Mucosa of descending colon (tissue), 3 donors: Measurements from ENCODE around the gene ZNF777. TPM values are rescaled to one million over a fixed set of nuclear protein-coding genes. Genes with fewer than 3 reads are reported as not detected.
A peak's percentile ranks its signal among the peaks of the same experiment; 100 is the strongest.
"Not testable (repeated sequence)": the region's sequence is repeated elsewhere in the genome, so short reads cannot be mapped to it uniquely, and the experiment has no call there.

Experiments
- ATAC-seq: fragments of 200-7000 bp; cut with Tn5 transposase; one replicate; pipeline ENCODE4 v1.9.1; 2020; ENCODE audit warnings: mild to moderate bottlenecking, moderate library complexity
- DNase-seq, 3 donors: peaks; one replicate each; pipeline ENCODE4 v3.0.0-alpha.2; 2020
- H3K36me3 ChIP-seq: fragments of 200-600 bp; one replicate; pipeline ENCODE4 v1.8.0; 2021; ENCODE audit warnings: low read depth, mild to moderate bottlenecking
- H3K4me1 ChIP-seq: fragments of 200-600 bp; one replicate; pipeline ENCODE4 v1.8.0; 2021; ENCODE audit warnings: low read depth, mild to moderate bottlenecking
- H3K4me3 ChIP-seq: fragments of 200-600 bp; one replicate; pipeline ENCODE4 v1.8.0; 2021; ENCODE audit warnings: mild to moderate bottlenecking
- H3K9me3 ChIP-seq: fragments of 200-600 bp; one replicate; pipeline ENCODE4 v1.8.0; 2021; ENCODE audit warnings: mild to moderate bottlenecking
- intact Hi-C, 2 donors: fragments of 100-400 bp; cut with DNase I in 1 of 2; cut with micrococcal nuclease in 1 of 2; formaldehyde crosslinking; loops; one replicate each; pipeline versions ENCODE4 v1.11.0 to v1.11.1; 2022; cut with DNase I, micrococcal nuclease
- total RNA-seq, 3 donors: library from RNA; stranded (reverse); fragmentation: NEBNext Ultra II Directional in 2 of 3; extraction: Animal tissue kit (Norgen Biotek cat#: 25700) in 2 of 3; gene quantifications; one replicate each; pipeline versions ENCODE4 v1.2.1 to v1.2.4, GENCODE V29; 2021 to 2023
- TF ChIP-seq, protein P1 (sequence below): fragments of 200-600 bp; IDR thresholded peaks from one replicate; pipeline ENCODE4 v1.8.0; 2022; ENCODE audit warnings: antibody characterized with exemption, mild to moderate bottlenecking
- donor health status: DM: no; HTN: no; CAD: no; lungs with moderate emphysema.
- donor health status: DM: no; HTN: no; CAD: no.
- donor health status: DM: no; HTN: yes; CAD: no.

Gene ZNF777
- total RNA-seq, 3 donors from 2014 or later, result 9.6 to 12.2 (median 10.0) TPM

DNA sequence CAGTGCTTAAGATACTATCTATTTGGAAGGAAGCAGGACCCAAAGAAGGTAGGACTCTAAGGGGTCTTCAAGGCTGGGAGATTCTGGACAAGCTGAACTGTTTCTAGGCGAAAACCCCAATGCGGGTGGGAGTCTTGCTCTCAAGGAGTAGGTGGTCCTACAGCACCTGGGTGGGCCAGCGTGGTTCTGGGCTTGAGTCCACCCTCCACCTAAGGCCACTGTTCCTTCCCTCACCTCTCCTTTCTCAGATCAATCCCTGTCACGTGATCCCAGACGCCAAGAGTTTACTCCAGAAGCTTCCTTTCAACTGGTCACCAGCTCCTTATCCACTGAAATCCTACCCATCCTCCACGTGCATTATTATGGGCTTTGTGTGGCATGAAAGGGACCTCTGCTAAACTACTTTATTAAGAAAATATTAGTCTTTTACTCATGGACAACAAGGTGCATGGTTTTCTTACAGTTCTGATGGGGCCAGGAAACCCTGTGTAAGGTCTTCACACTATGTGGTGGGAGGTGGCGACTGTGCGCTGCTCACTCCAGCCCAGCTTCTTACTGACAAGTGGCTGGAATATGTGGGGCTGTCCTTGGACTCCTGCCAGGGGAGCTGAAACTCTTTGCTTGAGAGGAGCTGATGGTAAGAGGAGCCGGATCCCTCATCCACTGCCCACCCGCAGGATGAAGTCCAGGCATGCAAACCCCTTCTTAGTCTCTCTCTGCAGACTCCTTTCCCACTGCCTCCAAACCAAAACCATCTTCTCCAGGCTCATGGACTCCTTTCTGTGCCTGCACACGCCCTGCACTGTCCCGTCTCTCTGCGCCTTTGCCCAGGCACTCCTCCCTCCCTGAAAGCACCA, 35.2 kb upstream of the ZNF777 start:
- no peaks in the 10 kb centered on the region for H3K9me3 ChIP-seq
- no peak overlapping the region for H3K4me3 ChIP-seq
- intact Hi-C loops, result no loop called here
- DNase-seq, result peak in 2 of 3 donors; percentile 41 to 65
- peaks cover 5% of the 10 kb centered on the region for H3K4me1 ChIP-seq
- H3K36me3 ChIP-seq, result peaks cover 20% of the 10 kb centered on the region
- TF ChIP-seq, protein P1, sequence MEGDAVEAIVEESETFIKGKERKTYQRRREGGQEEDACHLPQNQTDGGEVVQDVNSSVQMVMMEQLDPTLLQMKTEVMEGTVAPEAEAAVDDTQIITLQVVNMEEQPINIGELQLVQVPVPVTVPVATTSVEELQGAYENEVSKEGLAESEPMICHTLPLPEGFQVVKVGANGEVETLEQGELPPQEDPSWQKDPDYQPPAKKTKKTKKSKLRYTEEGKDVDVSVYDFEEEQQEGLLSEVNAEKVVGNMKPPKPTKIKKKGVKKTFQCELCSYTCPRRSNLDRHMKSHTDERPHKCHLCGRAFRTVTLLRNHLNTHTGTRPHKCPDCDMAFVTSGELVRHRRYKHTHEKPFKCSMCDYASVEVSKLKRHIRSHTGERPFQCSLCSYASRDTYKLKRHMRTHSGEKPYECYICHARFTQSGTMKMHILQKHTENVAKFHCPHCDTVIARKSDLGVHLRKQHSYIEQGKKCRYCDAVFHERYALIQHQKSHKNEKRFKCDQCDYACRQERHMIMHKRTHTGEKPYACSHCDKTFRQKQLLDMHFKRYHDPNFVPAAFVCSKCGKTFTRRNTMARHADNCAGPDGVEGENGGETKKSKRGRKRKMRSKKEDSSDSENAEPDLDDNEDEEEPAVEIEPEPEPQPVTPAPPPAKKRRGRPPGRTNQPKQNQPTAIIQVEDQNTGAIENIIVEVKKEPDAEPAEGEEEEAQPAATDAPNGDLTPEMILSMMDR, result no peak
- ATAC-seq, result peak; percentile 12

DNA sequence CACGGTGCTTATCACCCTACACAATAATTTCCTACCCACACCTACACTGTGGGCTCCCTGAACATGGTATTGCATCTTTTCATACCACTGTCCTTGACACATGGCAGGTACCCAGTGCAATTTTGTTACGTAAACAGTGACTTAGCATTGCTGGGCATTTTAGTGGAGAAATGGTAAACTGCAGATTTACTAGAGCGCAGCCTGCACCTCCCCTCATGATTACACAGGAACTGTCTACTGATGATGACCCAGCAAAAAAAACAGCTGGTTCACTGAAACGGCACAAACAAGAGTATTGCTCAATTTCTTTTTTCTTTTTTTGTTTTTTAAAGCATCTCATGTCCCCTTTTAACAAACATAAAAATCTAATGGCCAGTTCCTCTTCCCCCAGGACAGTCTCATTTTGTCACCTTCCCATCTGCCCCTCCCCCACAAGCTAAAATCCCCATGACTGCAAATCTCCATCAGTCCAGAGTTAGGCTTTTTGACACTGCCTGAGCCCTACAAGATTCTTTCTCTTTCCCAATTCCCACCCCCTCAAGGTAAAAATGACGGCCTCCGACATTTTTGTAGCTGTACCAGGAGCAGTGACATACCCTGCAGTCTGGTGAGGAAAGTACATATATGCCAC, 34.0 kb upstream of the ZNF777 start:
- DNase-seq, result no peak
- Histone ChIP-seq H3K36me3 (peaks cover 20% of the 10 kb centered on the region), H3K9me3 (no peaks in the 10 kb centered on the region), H3K4me1 (peaks cover 5% of the 10 kb centered on the region), H3K4me3 (no peak overlapping the region)
- TF ChIP-seq, protein P1, result no peak
- no peak for ATAC-seq
- intact Hi-C loops, result no loop called here

DNA sequence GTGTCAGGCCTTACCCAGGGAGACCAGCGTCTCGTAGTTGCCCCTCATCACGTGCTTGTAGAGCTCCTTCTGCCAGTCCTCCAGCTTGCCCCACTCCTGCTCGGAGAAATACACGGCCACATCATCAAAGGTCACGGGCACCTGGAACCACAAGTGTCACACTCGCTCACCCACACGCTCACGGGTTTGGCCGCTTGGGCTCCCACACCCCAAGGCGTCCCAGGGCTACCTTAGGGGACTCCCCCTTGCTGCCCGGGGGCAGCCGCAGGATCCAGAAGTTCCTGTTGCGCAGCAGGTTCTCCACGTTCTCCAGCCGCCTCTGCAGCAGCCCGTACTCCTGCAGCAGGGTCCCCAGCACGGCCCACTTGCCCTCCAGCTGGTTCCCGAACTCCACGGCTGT, 33.1 kb upstream of the ZNF777 start:
- DNase-seq, intact Hi-C loops, H3K4me1 ChIP-seq, H3K4me3 ChIP-seq, ATAC-seq, H3K9me3 ChIP-seq: not testable (repeated sequence)
- peaks cover 20% of the 10 kb centered on the region for H3K36me3 ChIP-seq

DNA sequence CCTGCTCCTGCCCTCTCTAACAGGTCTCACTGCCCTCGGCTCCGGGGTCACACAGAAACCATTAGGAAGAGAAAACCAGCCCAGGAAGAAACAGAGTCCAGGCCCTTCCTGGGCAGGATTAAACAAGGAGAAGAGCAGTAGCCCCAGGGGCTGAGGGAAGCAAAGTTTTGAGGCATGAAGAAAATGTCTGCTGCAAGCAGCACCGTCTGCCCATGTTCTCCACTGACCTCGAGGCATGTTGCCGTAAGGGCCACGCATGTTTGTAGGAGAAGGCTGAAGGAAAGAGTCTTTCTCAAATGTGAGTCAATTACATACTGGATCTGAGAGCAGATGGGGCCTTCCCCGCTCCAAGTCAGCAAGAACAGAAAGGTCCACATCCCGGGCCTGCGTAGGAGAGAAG, 32.5 kb upstream of the ZNF777 start:
- peaks cover 20% of the 10 kb centered on the region for H3K36me3 ChIP-seq
- DNase-seq (no peak), ATAC-seq (no peak)
- TF ChIP-seq, protein P1, result no peak
- H3K9me3 ChIP-seq, result no peaks in the 10 kb centered on the region
- no peak overlapping the region for H3K4me3 ChIP-seq
- peaks cover 5% of the 10 kb centered on the region for H3K4me1 ChIP-seq
- intact Hi-C loops, result no loop called here

DNA sequence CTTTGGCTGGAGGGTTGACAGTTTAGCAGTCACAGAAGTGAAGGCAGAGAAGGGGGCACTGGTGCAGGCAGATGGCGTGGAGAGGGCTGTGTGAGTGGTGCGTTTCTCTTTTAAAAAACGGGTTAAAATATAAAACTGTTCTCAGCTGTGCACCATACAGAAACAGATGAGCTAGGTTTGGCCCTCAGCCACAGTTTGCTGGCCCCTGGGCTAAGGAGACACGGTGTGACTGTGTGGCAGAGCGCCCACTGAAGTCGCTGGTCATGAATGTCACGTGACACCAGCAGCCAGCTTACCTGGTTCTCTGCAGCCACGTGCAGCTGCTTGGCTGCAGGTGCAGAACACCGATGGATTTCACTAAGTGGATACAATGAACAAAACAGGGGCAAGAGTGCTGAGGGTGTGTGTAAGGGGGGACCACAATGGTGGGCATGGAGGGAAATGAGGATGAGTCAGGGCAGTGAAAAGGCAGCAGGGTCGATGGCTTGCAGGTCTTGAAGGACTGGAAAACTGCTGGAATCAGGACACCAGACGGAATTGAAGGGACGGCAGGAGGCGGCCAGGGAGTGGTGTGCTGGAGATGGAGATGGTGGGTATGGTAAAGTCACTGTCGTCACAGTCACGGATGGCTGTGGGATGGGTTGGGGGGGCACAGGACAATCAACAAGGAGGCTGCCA, 29.4 kb upstream of the ZNF777 start:
- DNase-seq (no peak), ATAC-seq (no peak)
- no peaks in the 10 kb centered on the region for H3K4me1 ChIP-seq
- no peaks in the 10 kb centered on the region for H3K9me3 ChIP-seq
- H3K36me3 ChIP-seq, result peaks cover 20% of the 10 kb centered on the region
- H3K4me3 ChIP-seq, result no peak overlapping the region
- TF ChIP-seq, protein P1, result no peak
- intact Hi-C loops, result no loop called here
